HEK293 (cell line): ENCODE data around the gene S100A2.
"Not testable (repeated sequence)": the region's sequence is repeated elsewhere in the genome, so short reads cannot be mapped to it uniquely, and the experiment has no call there.

ENCODE experiments used
- CTCF ChIA-PET: fragments of 350-600 bp; formaldehyde crosslinking; extraction: SDS; loops from one replicate; lab custom pipeline; 2021; ENCODE audit warnings: antibody characterized with exemption; lab: Yijun Ruan, JAX
- POLR2A ChIA-PET: fragments of 300-600 bp; formaldehyde crosslinking; extraction: SDS; loops from one replicate; lab custom pipeline; 2020; ENCODE audit warnings: antibody characterized with exemption, inconsistent platforms; lab: Yijun Ruan, JAX
- H3K27ac ChIP-seq: fragments of 200-500 bp; sonication (Bioruptor generic); 2 replicates; pipeline ENCODE4 v1.5.1; 2014; ENCODE audit warnings: low read depth, low read length, control low read depth, inconsistent platforms; ENCODE audit errors: extremely low read depth
- H3K36me3 ChIP-seq, 2 experiments: fragments of 200-500 bp in 1 of 2; sonication (Bioruptor generic) in 1 of 2; 1 replicate in 1 of 2; 2 replicates in 1 of 2; pipeline ENCODE4 v1.5.1; 2014 to 2017; ENCODE audit warnings: inconsistent platforms in 2 of 2, low read length in 2 of 2; ENCODE audit not compliant: control insufficient read depth in 2 of 2, insufficient read depth in 1 of 2
- H3K4me1 ChIP-seq: fragments of 200-500 bp; sonication (Bioruptor generic); 2 replicates; pipeline ENCODE4 v1.5.1; 2014; ENCODE audit warnings: mild to moderate bottlenecking, low read length, inconsistent platforms; ENCODE audit not compliant: control insufficient read depth, insufficient read depth
- H3K4me3 ChIP-seq: 2 replicates; pipeline ENCODE4 v1.5.1; 2011; ENCODE audit warnings: low read depth, mild to moderate bottlenecking, control low read depth, low read length, moderate library complexity
- H3K9me3 ChIP-seq: fragments of 200-500 bp; sonication (Bioruptor generic); 2 replicates; pipeline ENCODE4 v1.5.1; 2014; ENCODE audit warnings: low read depth, low read length, inconsistent platforms; ENCODE audit not compliant: control insufficient read depth, insufficient read depth
- ELK4 ChIP-seq: IDR thresholded peaks from 2 replicates; pipeline ENCODE4 v1.6.1; 2011; ENCODE audit warnings: mild to moderate bottlenecking, low read depth, low read length, borderline replicate concordance
- HIC1 ChIP-seq: fragments of 450-650 bp; formaldehyde crosslinking; IDR thresholded peaks from 2 replicates; pipeline ENCODE4 v1.5.1; 2016; ENCODE audit warnings: missing biosample characterization, missing genetic modification characterization
- HOXA7 ChIP-seq: sonication (generic); formaldehyde crosslinking; IDR thresholded peaks from 2 replicates; pipeline ENCODE4 v1.8.1; 2022; ENCODE audit warnings: missing genetic modification reagents, borderline replicate concordance
- OSR2 ChIP-seq: fragments of 450-650 bp; formaldehyde crosslinking; IDR thresholded peaks from 2 replicates; pipeline ENCODE4 v1.5.1; 2016; ENCODE audit warnings: missing biosample characterization, missing genetic modification characterization
- SCRT1 ChIP-seq: fragments of 450-650 bp; formaldehyde crosslinking; IDR thresholded peaks from 2 replicates; pipeline ENCODE4 v1.5.1; 2016; ENCODE audit warnings: missing biosample characterization, missing genetic modification characterization, borderline replicate concordance
- SP2 ChIP-seq: fragments of 450-650 bp; formaldehyde crosslinking; IDR thresholded peaks from 2 replicates; pipeline ENCODE4 v1.5.1; 2016; ENCODE audit warnings: missing biosample characterization, missing genetic modification characterization
- ZFHX2 ChIP-seq: fragments of 450-650 bp; formaldehyde crosslinking; conservative IDR thresholded peaks from 2 replicates; pipeline ENCODE4 v1.5.1; 2016; ENCODE audit warnings: missing biosample characterization, missing genetic modification characterization
- ZNF112 ChIP-seq: fragments of 450-650 bp; formaldehyde crosslinking; IDR thresholded peaks from 2 replicates; pipeline ENCODE4 v1.5.0; 2017; ENCODE audit warnings: missing biosample characterization, missing genetic modification characterization
- ZNF114 ChIP-seq: fragments of 450-650 bp; formaldehyde crosslinking; IDR thresholded peaks from 2 replicates; pipeline ENCODE4 v1.5.0; 2017; ENCODE audit warnings: missing biosample characterization, missing genetic modification characterization
- ZNF138 ChIP-seq: fragments of 450-650 bp; formaldehyde crosslinking; IDR thresholded peaks from 2 replicates; pipeline ENCODE4 v1.5.1; 2016; ENCODE audit warnings: missing biosample characterization, missing genetic modification characterization, borderline replicate concordance
- ZNF148 ChIP-seq: fragments of 450-650 bp; formaldehyde crosslinking; IDR thresholded peaks from 2 replicates; pipeline ENCODE4 v1.5.0; 2017; ENCODE audit warnings: missing biosample characterization, missing genetic modification characterization, borderline replicate concordance
- ZNF174 ChIP-seq: fragments of 450-650 bp; formaldehyde crosslinking; IDR thresholded peaks from 2 replicates; pipeline ENCODE4 v1.5.0; 2017; ENCODE audit warnings: missing biosample characterization, mild to moderate bottlenecking, missing genetic modification characterization
- ZNF274 ChIP-seq, 2 experiments: fragments of 200-500 bp in 1 of 2; fragments of 450-650 bp in 1 of 2; sonication (Bioruptor generic) in 1 of 2; formaldehyde crosslinking in 1 of 2; IDR thresholded peaks; 2 replicates each; pipeline versions ENCODE4 v1.5.1 to v1.6.1; 2014 to 2016; ENCODE audit warnings: borderline replicate concordance in 1 of 2, inconsistent platforms in 1 of 2, low read length in 1 of 2, missing biosample characterization in 1 of 2, missing genetic modification characterization in 1 of 2
- ZNF362 ChIP-seq: fragments of 450-650 bp; formaldehyde crosslinking; IDR thresholded peaks from 2 replicates; pipeline ENCODE4 v1.5.1; 2016; ENCODE audit warnings: missing biosample characterization, missing genetic modification characterization
- ZNF449 ChIP-seq: fragments of 450-650 bp; formaldehyde crosslinking; IDR thresholded peaks from 2 replicates; pipeline ENCODE4 v1.5.1; 2017; ENCODE audit warnings: missing biosample characterization, mild to moderate bottlenecking, missing genetic modification characterization, moderate library complexity
- ZNF658 ChIP-seq: fragments of 450-650 bp; formaldehyde crosslinking; IDR thresholded peaks from 2 replicates; pipeline ENCODE4; 2016; ENCODE audit warnings: missing biosample characterization, missing genetic modification characterization
- ZNF707 ChIP-seq: fragments of 450-650 bp; formaldehyde crosslinking; IDR thresholded peaks from 2 replicates; pipeline ENCODE4 v1.5.1; 2016; ENCODE audit warnings: missing biosample characterization, missing genetic modification characterization
- ZNF768 ChIP-seq: fragments of 450-650 bp; formaldehyde crosslinking; IDR thresholded peaks from 2 replicates; pipeline ENCODE4 v1.5.1; 2018; ENCODE audit warnings: missing biosample characterization, mild to moderate bottlenecking, missing genetic modification characterization
- ZNF776 ChIP-seq: fragments of 450-650 bp; formaldehyde crosslinking; IDR thresholded peaks from 2 replicates; pipeline ENCODE4 v1.5.0; 2017; ENCODE audit warnings: missing biosample characterization, missing genetic modification characterization, borderline replicate concordance

S100A2 gene

GRCh38 chr1:153583976-153584375 lies 18.3 kb upstream of the S100A2 start:
- H3K4me3 ChIP-seq = no peak overlapping the region
- H3K9me3 ChIP-seq = no peaks in the 10 kb centered on the region
- ChIA-PET POLR2A (no interaction called here), CTCF (interaction anchor here (0.7 to 1.4 kb wide), 2 partner anchors 43 to 73 kb away, joined by 3 to 4 read pairs; partner anchors contain the start of gene S100A13)
- no peaks in the 10 kb centered on the region for H3K36me3 ChIP-seq
- no peaks in the 10 kb centered on the region for H3K4me1 ChIP-seq
- H3K27ac ChIP-seq = no peak overlapping the region
- TF ChIP-seq ZNF776 (tag by site-specific recombination) (no peak), HIC1 (no peak), ZNF658 (tag by site-specific recombination) (no peak), ZFHX2 (no peak), SP2 (no peak), ZNF174 (tag by site-specific recombination) (no peak), SCRT1 (no peak), ZNF707 (tag by site-specific recombination) (no peak), ZNF362 (tag by site-specific recombination) (no peak; the same call in 1 of the 2 replicates), ZNF274 (IDR thresholded peaks at IDR 0.05; ENCODE audit: low read length) (no peak), ZNF274 (tag by site-specific recombination; IDR thresholded peaks at IDR 0.05; ENCODE audit: borderline replicate concordance) (no peak), ZNF114 (tag by site-specific recombination) (no peak), HOXA7 (CRISPR knock-in tag) (no peak), ZNF148 (tag by site-specific recombination) (no peak), ELK4 (no peak), OSR2 (no peak), ZNF768 (tag by site-specific recombination) (no peak), ZNF112 (tag by site-specific recombination) (no peak), ZNF449 (tag by site-specific recombination) (no peak), ZNF138 (no peak)

- H3K36me3 ChIP-seq, H3K27ac ChIP-seq, POLR2A ChIA-PET, H3K4me3 ChIP-seq, H3K9me3 ChIP-seq, H3K4me1 ChIP-seq: not testable (repeated sequence)
- CTCF ChIA-PET = interaction anchor here (0.7 kb wide), 1 partner anchor 73 kb away, joined by 3 read pairs; no protein-coding TSS in a partner anchor
Measured at GRCh38 chr1:153583514-153583913, 17.9 kb upstream of the S100A2 start.

GRCh38 chr1:153582836-153583235 lies 17.2 kb upstream of the S100A2 start:
- H3K9me3 ChIP-seq, H3K36me3 ChIP-seq, POLR2A ChIA-PET, H3K4me3 ChIP-seq, H3K4me1 ChIP-seq, CTCF ChIA-PET, H3K27ac ChIP-seq: not testable (repeated sequence)
